HEK293T (cell line): ENCODE data around the gene FAM210A.

ENCODE experiments used
- FOXM1 ChIP-seq: fragments of 450-650 bp; IDR thresholded peaks from 2 replicates; pipeline ENCODE4 v1.6.1; 2017; ENCODE audit warnings: mild to moderate bottlenecking, borderline replicate concordance
- HDGF ChIP-seq: fragments of 450-650 bp; IDR thresholded peaks from 2 replicates; pipeline ENCODE4 v1.6.1; 2017; ENCODE audit warnings: antibody characterized with exemption, borderline replicate concordance
- PKNOX1 ChIP-seq: fragments of 450-650 bp; IDR thresholded peaks from 2 replicates; pipeline ENCODE4 v1.6.1; 2016
- ZNF384 ChIP-seq: fragments of 450-650 bp; IDR thresholded peaks from 2 replicates; pipeline ENCODE4 v1.6.1; 2016

- TF ChIP-seq HDGF, result no peak
- TF ChIP-seq PKNOX1, result no peak
- no peak for TF ChIP-seq ZNF384
- TF ChIP-seq FOXM1, result no peak
These were observed 106.1 kb downstream of the FAM210A start for GRCh38 chr18:13620206-13620672.
